ENCODE results near the gene HSP90B1. TPM values are rescaled to one million over a fixed set of nuclear protein-coding genes. Genes with fewer than 3 reads are reported as not detected.

The HSP90B1 gene
- total and polyA plus RNA-seq, 11 donors = 166 to 1,036 (median 337) TPM

DNA sequence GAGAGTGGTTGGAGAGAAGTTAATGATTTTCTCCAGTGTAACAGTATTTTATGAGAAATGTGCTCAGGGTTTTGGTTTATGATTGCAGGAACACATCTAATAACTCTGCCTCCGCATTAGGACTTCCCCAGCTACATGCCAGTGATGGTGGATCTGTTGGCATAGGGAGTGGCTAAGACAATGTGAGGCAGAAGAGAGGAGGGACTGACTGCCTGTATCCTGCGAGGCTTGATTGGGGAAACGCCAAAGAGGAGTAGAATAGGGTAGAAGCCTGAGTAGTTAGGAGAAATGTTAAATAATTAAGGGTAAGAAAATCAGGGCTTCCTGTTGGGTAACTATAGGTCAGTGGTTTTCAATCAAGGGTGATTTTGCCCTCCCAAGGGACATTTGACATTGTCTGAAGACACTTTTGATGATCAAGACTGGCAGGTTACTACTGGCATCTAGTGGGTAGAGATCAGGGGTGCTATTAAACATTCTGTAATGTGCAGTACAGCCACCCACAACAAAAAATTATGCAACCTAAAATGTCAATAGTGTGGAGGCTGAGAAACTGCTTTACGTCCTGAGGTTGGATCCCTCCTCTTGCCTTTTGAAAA is 48.3 kb downstream of the HSP90B1 start:
- ATAC-seq (no peak), DNase-seq (no peak)
- Histone ChIP-seq H3K4me3 (no peak overlapping the region), H3K27me3 (no peaks in the 10 kb centered on the region), H3K9me3 (no peaks in the 10 kb centered on the region), H3K4me1 (peaks cover 0 to 10% (median 5%) of the 10 kb centered on the region in 12 donors), H3K27ac (no peak overlapping the region), H3K36me3 (peaks cover 2 to 94% (median 66%) of the 10 kb centered on the region in 9 donors)
- intact Hi-C loops (cut with DNase I) = loop anchor here in 3 of 10 donors (5.0 to 10.0 kb wide), 3 partner anchors 74 to 86 kb away; partner anchors contain the start of genes GLT8D2 (in 2 of the 3) and HCFC2 (in 1 of the 3)
- TF ChIP-seq POLR2A (IDR thresholded peaks at IDR 0.05) = no peak
- 90 to 92% (median 90%) methylated on average over 4 of the region's 4 CpGs for WGBS, 4 donors

DNA sequence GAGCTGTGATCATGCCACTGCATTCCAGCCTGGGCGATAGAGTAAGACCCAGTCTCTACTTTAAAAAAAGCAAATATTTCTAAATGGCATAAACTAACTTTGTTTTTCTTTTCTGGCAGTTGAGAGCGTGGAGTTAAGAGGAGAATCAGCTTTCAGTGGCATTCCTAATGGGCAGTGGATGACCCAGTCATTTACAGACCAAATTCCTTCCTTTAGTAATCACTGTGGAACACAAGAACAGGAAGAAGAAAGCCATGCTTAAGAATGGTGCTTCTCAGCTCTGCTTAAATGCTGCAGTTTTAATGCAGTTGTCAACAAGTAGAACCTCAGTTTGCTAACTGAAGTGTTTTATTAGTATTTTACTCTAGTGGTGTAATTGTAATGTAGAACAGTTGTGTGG is 56.6 kb downstream of the HSP90B1 start:
- Histone ChIP-seq H3K4me3 (no peak overlapping the region), H3K27ac (no peak overlapping the region), H3K27me3 (no peaks in the 10 kb centered on the region), H3K36me3 (peaks cover 2 to 92% (median 78%) of the 10 kb centered on the region in 9 donors), H3K9me3 (no peaks in the 10 kb centered on the region), H3K4me1 (no peaks in the 10 kb centered on the region)
- DNase-seq (no peak), ATAC-seq (no peak)
- 65 to 99% (median 88%) methylated on average over 2 of the region's 2 CpGs for WGBS, 4 donors
- TF ChIP-seq, protein P1, sequence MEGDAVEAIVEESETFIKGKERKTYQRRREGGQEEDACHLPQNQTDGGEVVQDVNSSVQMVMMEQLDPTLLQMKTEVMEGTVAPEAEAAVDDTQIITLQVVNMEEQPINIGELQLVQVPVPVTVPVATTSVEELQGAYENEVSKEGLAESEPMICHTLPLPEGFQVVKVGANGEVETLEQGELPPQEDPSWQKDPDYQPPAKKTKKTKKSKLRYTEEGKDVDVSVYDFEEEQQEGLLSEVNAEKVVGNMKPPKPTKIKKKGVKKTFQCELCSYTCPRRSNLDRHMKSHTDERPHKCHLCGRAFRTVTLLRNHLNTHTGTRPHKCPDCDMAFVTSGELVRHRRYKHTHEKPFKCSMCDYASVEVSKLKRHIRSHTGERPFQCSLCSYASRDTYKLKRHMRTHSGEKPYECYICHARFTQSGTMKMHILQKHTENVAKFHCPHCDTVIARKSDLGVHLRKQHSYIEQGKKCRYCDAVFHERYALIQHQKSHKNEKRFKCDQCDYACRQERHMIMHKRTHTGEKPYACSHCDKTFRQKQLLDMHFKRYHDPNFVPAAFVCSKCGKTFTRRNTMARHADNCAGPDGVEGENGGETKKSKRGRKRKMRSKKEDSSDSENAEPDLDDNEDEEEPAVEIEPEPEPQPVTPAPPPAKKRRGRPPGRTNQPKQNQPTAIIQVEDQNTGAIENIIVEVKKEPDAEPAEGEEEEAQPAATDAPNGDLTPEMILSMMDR (IDR thresholded peaks at IDR 0.05) = no peak
- intact Hi-C loops (cut with DNase I) = loop anchor here in 2 of 10 donors (5.0 to 10.0 kb wide), 2 partner anchors 45 to 108 kb away; no protein-coding TSS in a partner anchor

DNA sequence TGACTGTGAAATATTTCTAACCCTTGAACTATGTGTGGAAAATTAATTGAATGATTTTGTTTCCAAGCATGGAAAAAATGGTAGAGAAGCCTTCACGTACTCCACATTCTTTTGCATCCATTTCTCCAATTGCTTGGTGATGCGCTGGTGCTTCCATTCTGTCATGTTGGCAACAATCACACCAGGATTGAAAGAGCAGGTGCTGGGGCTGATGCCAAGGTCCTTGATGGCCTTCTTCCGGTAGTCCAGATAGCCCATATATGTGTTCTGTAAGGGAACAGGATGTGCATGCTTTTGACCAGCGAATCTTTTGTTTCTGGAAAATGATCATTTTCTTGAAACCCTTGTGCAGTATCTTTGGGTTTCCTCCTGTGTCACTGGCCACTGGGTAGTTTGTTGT is 64.0 kb downstream of the HSP90B1 start:
- Histone ChIP-seq H3K9me3 (no peaks in the 10 kb centered on the region), H3K36me3 (peaks cover 0 to 28% (median 9%) of the 10 kb centered on the region in 9 donors), H3K4me3 (no peak overlapping the region), H3K27ac (no peak overlapping the region), H3K4me1 (peaks cover 0 to 14% (median 0%) of the 10 kb centered on the region in 12 donors), H3K27me3 (no peaks in the 10 kb centered on the region)
- 63 to 78% (median 68%) methylated on average over 4 of the region's 4 CpGs for WGBS, 4 donors
- TF ChIP-seq, protein P1 (IDR thresholded peaks at IDR 0.05) = no peak
- TF ChIP-seq POLR2A (IDR thresholded peaks at IDR 0.05) = no peak
- no peak for ATAC-seq
- DNase-seq = peak in 1 of 5 donors; percentile 36
- intact Hi-C loops (cut with DNase I) = loop anchor here in 1 of 10 donors (10.0 kb wide), 1 partner anchor 61 kb away; the partner anchor contains the start of gene GLT8D2

DNA sequence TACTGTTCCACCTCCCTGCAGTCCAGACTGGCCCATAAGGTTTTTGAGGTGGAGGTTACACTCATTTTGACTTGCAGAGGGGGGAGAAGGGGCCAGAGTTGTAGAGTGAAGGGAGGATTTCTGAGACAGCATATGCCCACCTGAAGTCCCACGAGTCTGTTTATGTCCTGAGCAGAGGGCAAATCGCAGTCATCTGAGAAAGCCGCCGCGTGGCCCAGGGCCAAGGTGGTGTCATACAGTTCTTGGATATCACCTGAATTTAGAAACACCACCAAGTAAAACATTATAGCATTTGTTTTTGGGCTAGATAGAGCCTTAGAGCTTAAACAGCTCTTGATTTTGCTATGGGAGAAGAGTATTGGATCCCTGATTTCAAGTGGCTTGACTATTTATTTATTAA is 66.4 kb downstream of the HSP90B1 start:
- Histone ChIP-seq H3K36me3 (peaks cover 0 to 7% (median 0%) of the 10 kb centered on the region in 9 donors), H3K27me3 (no peaks in the 10 kb centered on the region), H3K27ac (peak overlapping the region in 8 of 12 donors; percentile 25 to 71 (median 58)), H3K4me1 (peaks cover 0 to 14% (median 0%) of the 10 kb centered on the region in 12 donors), H3K4me3 (no peak overlapping the region), H3K9me3 (no peaks in the 10 kb centered on the region)
- intact Hi-C loops (cut with DNase I) = loop anchor here in 5 of 10 donors (2.0 to 10.0 kb wide), 4 partner anchors 51 to 61 kb away; partner anchors contain the start of gene GLT8D2 (in 1 of the 5)
- 74 to 85% (median 78%) methylated on average over 5 of the region's 5 CpGs for WGBS, 4 donors
- no peak for TF ChIP-seq POLR2A (IDR thresholded peaks at IDR 0.05)
- TF ChIP-seq, protein P1 (IDR thresholded peaks at IDR 0.05) = no peak
- DNase-seq (no peak), ATAC-seq (peak in 3 of 4 donors; percentile 19 to 32 (median 21))

Measured in heart left ventricle (tissue), 16 donors.